NCI-H146 treated with DMSO at 0.1 percent for 48 hours (cell line): ENCODE data around the gene RNF224.

Experiments
- DNase-seq: peaks from one replicate; lab custom pipeline; 2025; ENCODE audit not compliant: unreplicated experiment; lab: John Stamatoyannopoulos, UW

Gene RNF224

DNA sequence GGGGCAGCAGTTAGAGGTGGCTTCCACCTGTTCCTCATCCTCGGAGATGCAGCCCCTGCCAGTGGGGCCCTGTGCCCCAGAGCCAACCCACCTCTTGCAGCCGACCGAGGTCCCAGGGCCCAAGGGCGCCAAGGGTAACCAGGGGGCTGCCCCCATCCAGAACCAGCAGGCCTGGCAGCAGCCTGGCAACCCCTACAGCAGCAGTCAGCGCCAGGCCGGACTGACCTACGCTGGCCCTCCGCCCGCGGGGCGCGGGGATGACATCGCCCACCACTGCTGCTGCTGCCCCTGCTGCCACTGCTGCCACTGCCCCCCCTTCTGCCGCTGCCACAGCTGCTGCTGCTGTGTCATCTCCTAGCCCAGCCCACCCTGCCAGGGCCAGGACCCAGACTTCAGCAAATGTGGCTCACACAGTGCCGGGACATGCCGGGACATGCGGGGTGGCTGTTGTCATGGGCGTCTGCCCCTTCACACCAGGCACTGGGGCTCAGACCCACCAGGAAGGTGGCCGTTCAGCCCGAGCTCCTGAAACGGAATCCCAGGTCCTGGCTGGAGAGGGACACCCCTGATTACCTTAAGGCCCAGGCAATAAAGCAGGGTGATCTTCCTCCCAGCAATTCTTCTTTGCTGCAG, 1.5 kb upstream of the RNF224 start:
- no peak for DNase-seq

DNA sequence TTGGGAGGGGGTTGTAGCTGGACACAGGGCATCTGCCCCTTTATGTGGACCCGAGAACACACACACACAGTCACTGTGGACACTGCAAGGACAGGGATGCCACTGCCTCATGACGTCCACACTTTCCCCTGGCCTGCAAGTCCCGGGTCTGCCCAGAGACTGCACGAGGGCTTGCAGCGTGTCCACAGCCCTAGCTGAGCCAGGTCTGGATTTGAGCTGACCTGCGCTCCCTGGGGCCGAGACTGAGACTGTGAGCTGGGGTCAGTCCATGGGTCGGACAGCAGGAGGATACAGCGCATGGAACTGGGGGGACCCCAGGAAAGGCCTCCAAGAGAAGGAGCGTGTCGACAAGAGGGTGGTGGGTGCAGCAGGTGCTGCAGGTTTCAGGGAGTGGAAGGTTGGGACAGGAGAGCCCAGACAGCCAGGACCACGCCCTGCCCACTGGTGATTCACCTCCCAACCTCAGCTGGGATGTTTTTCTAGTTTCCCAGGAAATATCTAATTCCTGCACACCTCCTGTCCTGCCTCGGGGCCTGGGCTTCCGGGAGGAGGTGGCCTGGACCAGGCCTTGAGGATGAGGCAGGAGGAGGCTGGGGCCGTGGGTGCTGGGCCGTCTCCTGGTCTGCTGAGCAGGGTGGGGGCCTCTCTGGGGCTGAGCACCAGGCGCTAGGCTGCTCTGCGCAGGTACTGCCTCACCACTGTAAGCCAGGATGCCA, 806 bp upstream of the RNF224 start:
- DNase-seq, result no peak

- DNase-seq, result no peak
These were observed 677 bp downstream of the RNF224 start for GRCh38 chr9:137227853-137228505.

DNA sequence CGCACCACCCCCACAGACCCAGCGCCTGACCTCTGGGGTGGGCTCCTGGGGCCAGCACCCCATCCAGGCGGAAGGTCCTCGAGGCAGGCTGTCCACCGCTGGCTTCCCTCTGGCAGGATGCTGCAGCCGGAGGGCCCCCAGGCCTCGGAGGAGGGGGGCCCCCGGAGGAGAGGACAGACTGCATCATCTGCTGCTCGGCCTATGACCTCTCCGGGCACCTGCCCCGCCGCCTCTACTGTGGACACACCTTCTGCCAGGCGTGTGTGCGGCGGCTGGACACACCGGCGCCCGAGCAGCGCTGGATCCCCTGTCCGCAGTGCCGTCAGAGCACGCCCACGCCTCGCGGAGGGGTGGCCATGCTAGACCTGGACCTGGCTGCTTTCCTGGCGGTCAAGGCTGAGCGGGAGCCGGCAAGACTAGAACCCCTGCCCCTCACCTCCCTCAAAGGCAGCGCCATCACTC, 1.2 kb downstream of the RNF224 start:
- no peak for DNase-seq

- no peak for DNase-seq
These were observed 1.9 kb downstream of the RNF224 start for GRCh38 chr9:137228968-137229896.

GRCh38 chr9:137229903-137230704, 2.8 kb downstream of the RNF224 start:
- no peak for DNase-seq

- no peak for DNase-seq
These were observed 3.5 kb downstream of the RNF224 start, which contains the start of gene SLC34A3 for GRCh38 chr9:137230705-137231371. Gene SLC34A3, plus strand, starts transcription at chr9:137230901. Its CDS starts 802 bp downstream, at chr9:137231703.

DNA sequence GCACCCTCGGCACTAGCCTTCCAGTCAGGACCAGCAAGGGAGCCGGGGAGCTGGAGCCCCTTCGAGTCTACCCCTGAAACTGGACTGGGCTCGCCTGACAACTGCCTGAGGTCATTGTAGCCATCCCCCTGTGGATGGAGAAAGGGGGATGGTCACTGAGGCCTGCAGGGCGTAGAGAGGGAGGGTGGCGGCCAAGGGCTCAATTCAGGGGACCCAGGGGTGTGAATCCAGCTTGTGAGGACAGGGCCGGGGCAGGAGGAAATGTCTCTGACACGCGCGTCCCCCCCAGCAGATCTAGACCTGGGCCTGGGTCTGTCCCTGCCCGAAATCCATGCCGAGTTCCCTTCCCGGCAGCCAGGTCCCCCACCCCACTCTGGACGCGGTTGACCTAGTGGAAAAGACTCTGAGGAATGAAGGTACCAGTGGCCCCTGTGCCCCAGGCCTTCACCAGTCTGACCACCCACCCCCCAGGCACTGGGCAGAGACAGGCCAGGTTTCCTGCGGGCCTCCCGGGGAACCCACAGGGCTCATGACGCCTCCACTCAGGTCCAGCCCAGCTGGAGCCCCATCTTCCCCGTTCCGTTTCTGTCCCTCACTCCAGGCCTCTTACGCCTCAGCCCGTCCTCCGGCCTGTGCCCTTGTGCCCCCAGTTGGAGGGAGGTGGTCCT, 4.2 kb downstream of the RNF224 start:
- DNase-seq, result no peak

DNA sequence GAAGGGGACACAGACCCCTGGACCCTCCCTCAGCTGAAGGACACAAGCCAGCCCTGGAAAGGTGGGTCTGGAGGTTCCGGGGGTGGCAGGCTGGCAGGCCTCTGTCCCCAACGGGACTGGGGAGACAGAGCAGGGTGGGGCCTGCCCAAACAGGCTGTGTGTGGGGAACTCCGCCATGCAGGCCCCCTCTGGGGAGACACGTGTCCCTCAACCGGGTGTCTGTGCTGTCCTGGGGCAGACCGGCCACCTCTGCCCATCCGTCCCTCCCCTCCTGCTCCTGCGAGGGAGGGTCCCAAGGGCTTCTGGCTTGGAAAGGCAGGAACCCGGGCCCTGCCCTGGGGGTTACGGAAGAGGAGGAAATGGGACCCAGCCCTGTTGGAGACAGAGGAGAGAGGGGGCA, 4.8 kb downstream of the RNF224 start:
- no peak for DNase-seq

- DNase-seq, result no peak
These were observed 5.2 kb downstream of the RNF224 start for GRCh38 chr9:137232510-137232909.

- no peak for DNase-seq
These were observed 6.1 kb downstream of the RNF224 start for GRCh38 chr9:137233143-137233980.

GRCh38 chr9:137234055-137234697, 6.9 kb downstream of the RNF224 start:
- DNase-seq, result no peak

- DNase-seq, result no peak
These were observed 7.6 kb downstream of the RNF224 start for GRCh38 chr9:137234758-137235423.

DNA sequence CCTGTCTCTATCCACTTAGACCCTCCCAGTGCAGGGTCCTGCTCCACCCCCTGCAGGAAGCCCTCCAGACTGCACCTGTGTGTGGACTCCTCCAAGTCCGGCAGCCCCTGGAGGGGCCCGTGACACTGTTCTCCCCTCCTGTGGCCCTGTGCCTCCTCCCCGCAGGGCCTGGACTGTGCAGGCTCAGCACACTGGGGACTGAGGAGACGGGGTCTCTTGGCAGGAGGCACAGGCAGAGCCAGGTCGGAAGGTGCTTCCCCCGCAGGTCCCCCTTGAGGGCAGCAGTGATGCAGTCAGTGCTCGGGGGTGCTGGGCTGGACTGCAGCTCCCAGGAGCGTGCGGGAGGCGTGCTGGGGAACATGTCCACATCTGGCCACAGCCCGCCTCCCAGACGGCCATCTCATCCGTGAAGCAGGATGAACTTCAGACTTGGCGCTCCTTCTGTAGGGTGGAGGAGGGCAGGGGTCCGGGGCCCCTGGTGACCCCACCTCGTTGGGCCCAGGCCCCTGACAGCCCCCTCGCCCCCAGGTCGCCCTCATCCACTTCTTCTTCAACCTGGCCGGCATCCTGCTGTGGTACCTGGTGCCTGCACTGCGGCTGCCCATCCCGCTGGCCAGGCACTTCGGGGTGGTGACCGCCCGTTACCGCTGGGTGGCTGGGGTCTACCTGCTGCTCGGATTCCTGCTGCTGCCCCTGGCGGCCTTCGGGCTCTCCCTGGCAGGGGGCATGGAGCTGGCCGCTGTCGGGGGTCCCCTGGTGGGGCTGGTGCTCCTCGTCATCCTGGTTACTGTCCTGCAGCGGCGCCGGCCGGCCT, 8.3 kb downstream of the RNF224 start:
- DNase-seq, result no peak

- peak; percentile 57 for DNase-seq
These were observed 9.1 kb downstream of the RNF224 start for GRCh38 chr9:137236238-137236935.

GRCh38 chr9:137236936-137237421, 9.7 kb downstream of the RNF224 start:
- no peak for DNase-seq
